GM12892 (cell line): ENCODE results near the gene CAPZB.

ENCODE experiments used
- POLR2A ChIP-seq: IDR thresholded peaks from 2 replicates; pipeline ENCODE4 v1.6.1; 2011; ENCODE audit warnings: low read depth, low read length, control low read depth
- POLR2AphosphoS5 ChIP-seq: IDR thresholded peaks from 2 replicates; pipeline ENCODE4 v1.6.1; 2011; ENCODE audit warnings: low read depth, low read length, control low read depth
- TAF1 ChIP-seq: IDR thresholded peaks from 2 replicates; pipeline ENCODE4 v1.6.1; 2011; ENCODE audit warnings: low read depth, mild to moderate bottlenecking, control low read depth, low read length, borderline replicate concordance

GRCh38 chr1:19311931-19312781 lies 173.2 kb downstream of the CAPZB start, which contains the start of the genes AKR7A2 and SLC66A1:
- TF ChIP-seq POLR2A (peak; percentile 82), POLR2AphosphoS5 (peak; percentile 69), TAF1 (peak; percentile 72)
